GM18870 (cell line): ENCODE measurements around the gene HNF4A.
"Not testable (repeated sequence)": the region's sequence is repeated elsewhere in the genome, so short reads cannot be mapped to it uniquely, and the experiment has no call there.

ENCODE experiments used
- ATAC-seq: cut with Tn5 transposase; IDR thresholded peaks from one replicate; pipeline ENCODE4 v1.9.1; 2021; ENCODE audit warnings: moderate library complexity; ENCODE audit not compliant: unreplicated experiment

Gene HNF4A

GRCh38 chr20:44461803-44462174, 106.3 kb downstream of the HNF4A start:
- ATAC-seq: no peak

DNA sequence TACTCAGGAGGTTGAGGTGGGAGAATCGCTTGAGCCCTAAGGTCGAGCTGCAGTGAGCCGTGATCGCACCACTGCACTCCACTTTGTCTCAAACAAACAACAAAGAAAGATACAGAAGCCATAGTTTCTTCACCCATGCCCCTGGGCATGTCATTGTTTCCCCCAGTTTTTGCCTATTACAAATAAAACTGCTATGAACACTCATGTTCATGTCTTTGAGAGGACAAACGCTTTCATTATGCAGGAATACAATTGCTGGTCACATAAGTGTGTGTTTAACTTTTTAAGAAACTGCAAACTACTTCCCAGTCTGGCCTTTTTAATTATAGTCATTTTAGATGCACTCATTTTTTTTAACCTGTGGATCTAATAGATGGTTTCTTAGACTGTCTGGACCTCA, 108.0 kb downstream of the HNF4A start:
- no peak for ATAC-seq

- ATAC-seq: no peak
Measured at GRCh38 chr20:44464514-44464913, 109.0 kb downstream of the HNF4A start.

DNA sequence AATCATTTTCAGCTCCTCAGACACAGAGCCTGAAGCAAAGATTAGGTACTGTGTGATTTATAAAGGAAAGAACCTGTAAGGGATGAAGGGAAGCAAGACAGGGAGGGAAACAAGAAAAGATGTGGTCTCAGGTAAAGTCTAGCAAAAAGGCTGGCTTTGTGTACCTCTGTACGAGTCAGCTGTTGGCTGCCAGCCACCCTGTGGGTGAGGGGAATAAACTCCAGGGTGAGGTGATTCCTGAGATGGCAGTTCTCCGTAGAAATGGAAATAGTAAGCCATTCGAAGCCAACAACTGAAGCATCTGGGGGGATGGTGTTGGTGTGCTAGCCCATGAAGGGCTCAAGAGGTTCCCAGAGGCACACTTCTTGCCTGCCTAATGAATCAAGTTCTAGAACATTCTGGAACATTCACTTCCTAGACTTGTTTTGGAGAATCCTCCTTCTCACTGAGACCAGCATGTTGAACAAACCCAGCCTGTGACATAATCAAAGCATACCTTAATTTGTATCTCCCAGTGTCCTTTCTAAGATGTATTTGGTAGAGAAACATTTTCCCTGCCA, 109.6 kb downstream of the HNF4A start:
- no peak for ATAC-seq

DNA sequence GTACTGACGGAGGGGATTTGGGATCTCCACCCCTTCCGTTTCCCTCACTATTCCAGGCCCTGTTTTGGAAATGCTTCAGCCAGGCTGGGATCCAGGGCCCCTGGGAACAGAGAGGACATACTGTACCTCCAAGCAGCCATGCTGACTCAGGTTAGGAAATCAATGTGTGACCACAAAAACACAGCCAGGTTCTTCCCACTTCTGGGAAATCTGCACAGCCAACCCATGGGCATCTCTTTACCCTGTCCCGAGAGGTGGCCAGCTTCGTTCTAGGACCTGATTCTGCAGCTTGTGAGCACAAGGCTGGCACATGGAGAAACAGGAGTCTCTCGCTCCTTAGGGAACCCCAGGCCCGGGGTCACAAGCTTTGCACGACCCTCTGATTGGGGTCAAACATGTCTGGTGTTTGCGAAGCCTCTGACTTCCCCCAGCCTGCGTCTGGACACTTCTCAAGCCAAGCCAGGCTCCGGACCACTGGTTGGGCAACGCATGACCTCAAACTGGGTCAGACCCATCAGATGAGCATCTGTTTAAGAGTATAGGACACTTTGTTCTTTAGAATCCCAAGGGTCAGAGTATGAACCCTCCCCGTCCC, 111.9 kb downstream of the HNF4A start:
- no peak for ATAC-seq

GRCh38 chr20:44468044-44468782, 112.7 kb downstream of the HNF4A start:
- ATAC-seq: no peak

DNA sequence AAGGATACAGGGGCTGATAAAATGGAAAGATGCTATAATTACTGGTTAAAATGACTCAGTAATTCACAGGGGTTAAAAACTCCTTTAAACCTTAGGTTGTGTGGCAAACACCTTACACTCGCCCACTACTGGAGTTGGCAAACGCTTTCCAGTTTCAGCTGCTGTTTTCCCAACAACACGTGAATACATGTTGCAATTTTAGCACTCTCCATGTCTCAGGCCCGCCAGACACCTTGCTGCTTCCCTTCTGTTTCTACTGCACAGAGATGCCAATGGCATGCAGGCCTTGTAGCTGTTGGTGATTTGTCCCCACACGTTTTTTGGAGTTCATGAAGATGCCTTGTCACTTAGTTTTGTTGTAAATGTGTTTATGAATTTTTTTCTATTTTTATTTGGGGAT, 114.8 kb downstream of the HNF4A start:
- ATAC-seq: no peak

DNA sequence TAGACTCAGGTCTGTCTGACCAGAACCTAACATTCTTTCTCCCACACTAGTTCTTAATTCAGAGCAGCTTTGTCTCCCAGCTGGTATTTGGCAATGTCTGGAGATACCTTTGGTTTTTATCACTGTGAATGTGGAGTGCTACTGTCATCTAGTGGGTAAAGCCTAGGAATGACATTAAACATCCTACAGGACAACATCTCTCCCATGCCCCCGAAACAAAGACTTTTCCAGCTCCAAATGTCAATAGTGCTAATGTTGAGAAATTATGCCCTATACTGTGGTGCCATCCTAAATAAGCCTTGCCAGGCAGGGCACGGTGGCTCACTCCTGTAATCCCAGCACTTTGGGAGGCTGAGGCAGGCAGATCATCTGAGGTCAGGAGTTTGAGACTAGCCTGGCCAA, 116.0 kb downstream of the HNF4A start:
- no peak for ATAC-seq

DNA sequence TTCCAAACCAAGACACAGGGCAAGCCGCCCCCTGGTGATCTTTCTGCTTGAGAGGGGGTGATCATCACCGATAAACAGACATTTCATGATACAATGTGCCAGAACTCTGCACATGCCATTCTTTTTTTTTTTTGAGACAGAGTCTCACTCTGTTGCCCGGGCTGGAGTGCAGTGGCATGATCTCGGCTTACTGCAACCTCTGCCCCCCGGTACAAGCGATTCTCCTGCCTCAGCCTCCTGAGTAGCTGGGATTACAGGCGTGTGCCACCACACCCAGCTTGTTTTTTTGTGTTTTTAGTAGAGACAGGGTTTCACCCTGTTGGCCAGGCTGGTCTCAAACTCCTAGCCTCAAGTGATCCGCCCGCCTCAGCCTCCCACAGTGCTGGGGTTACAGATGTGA, 116.8 kb downstream of the HNF4A start:
- ATAC-seq: not testable (repeated sequence)

DNA sequence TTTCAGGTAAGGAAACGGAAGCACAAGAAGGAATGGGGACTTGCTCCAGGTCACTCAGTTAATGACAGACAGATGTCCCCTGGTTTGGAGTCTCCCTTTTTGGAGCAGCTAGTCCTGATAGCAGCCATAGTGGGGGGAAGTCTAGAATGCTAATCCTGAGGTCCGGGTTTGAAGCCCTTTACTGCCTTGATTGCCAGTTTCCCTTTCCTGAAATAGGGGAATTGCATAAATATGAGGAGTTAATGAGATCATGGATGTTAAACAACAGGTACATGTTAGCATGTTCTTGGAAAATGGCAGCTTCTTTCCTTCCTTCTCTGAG, 119.8 kb downstream of the HNF4A start:
- no peak for ATAC-seq

DNA sequence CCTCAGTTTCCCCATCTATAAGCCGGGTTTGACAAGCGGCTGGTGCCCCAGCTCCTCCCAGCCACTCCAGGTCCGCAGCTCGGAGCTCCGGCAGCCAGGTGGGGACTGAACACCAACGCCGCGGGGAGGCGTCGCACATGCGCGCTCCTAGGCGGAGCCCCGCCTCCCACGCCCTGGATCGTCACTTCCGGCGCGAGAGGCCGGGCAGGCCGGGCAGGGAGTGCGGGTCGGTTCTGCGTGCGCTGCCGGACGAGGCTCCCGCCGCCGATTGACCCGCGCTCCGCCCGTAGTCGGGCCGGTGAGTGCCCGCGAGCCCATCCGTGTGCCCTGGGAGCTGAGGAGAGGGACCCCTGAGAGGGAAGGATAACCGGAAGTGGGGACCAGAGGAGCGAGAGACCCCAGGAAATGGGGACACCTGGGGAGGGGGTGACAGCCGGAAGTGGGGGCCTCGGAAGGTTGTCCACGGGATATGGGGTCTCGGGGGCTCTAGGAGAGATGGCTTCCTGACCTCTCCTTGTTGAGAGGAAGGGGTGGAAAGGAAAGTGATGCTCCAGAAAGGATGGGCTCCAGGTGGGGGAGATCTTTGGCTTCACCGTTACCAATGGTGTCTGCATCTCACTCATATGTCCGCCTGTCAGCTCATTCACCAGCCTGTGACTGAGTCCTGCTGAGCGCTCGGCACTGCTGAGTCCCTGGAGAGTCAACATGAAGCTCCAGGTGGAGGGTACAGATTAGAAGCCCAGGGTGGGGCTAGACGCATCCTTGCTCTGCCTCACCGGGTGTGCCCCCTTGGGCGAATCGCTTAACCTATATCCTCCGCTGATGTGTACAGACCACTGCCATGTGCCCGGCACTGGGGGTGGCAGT, 120.4 kb downstream of the HNF4A start, which contains the start of gene TTPAL:
TTPAL (plus strand) TSS at position 181 of the 867 bp plus-strand sequence. CDS start 4,126 bp downstream, outside the sequence.
- peak; percentile 67 for ATAC-seq

- no peak for ATAC-seq
Measured at GRCh38 chr20:44477151-44477550, 121.7 kb downstream of the HNF4A start.

- no peak for ATAC-seq
Measured at GRCh38 chr20:44478206-44478605, 122.7 kb downstream of the HNF4A start.

- ATAC-seq: no peak
Measured at GRCh38 chr20:44479643-44480042, 124.1 kb downstream of the HNF4A start.

DNA sequence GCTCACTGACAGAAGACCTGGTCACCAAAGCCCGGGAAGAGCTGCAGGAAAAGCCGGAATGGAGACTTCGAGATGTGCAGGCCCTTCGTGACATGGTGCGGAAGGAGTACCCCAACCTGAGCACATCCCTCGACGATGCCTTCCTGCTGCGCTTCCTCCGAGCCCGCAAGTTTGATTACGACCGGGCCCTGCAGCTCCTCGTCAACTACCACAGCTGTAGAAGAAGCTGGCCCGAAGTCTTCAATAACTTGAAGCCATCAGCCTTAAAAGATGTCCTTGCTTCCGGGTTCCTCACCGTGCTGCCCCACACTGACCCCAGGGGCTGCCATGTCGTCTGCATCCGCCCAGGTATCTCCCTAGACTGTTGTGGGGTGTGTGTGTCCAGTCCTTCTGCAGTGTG, 124.6 kb downstream of the HNF4A start:
- ATAC-seq: no peak

GRCh38 chr20:44481719-44482416, 126.4 kb downstream of the HNF4A start:
- ATAC-seq: no peak

GRCh38 chr20:44483112-44483511, 127.6 kb downstream of the HNF4A start:
- ATAC-seq: no peak
